ENCODE results near the gene CCN2.

GRCh38 chr6:131966443-131966842, 15.3 kb upstream of the CCN2 start:
- TF ChIP-seq, protein P1, sequence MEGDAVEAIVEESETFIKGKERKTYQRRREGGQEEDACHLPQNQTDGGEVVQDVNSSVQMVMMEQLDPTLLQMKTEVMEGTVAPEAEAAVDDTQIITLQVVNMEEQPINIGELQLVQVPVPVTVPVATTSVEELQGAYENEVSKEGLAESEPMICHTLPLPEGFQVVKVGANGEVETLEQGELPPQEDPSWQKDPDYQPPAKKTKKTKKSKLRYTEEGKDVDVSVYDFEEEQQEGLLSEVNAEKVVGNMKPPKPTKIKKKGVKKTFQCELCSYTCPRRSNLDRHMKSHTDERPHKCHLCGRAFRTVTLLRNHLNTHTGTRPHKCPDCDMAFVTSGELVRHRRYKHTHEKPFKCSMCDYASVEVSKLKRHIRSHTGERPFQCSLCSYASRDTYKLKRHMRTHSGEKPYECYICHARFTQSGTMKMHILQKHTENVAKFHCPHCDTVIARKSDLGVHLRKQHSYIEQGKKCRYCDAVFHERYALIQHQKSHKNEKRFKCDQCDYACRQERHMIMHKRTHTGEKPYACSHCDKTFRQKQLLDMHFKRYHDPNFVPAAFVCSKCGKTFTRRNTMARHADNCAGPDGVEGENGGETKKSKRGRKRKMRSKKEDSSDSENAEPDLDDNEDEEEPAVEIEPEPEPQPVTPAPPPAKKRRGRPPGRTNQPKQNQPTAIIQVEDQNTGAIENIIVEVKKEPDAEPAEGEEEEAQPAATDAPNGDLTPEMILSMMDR (IDR thresholded peaks at IDR 0.05; ENCODE audit: insufficient read depth, low read depth, low read length): no peak
- TF ChIP-seq EZH2 (IDR thresholded peaks at IDR 0.05; ENCODE audit: insufficient read depth, low read length): no peak
